BJ (cell line): ENCODE measurements around the gene TDO2. TPM values are rescaled to one million over a fixed set of nuclear protein-coding genes. Genes with fewer than 3 reads are reported as not detected.

Experiments
- CTCF ChIA-PET: fragments of 350-600 bp; formaldehyde crosslinking; extraction: SDS; loops from one replicate; lab custom pipeline; 2021; ENCODE audit warnings: antibody characterized with exemption, inconsistent platforms; lab: Yijun Ruan, JAX
- POLR2A ChIA-PET: fragments of 300-600 bp; sonication (Branson Sonifier 250); formaldehyde crosslinking; extraction: SDS; loops from one replicate; lab custom pipeline; 2021; ENCODE audit warnings: antibody characterized with exemption; lab: Charles Lee
- DNase-seq: peaks from one replicate; pipeline ENCODE4 v3.0.0-alpha.2; 2011; ENCODE audit warnings: low read depth
- H3K27me3 ChIP-seq: 2 replicates; pipeline ENCODE4 v1.6.0; 2011; ENCODE audit warnings: low read length; ENCODE audit not compliant: control insufficient read depth, insufficient read depth
- H3K36me3 ChIP-seq: 2 replicates; pipeline ENCODE4 v1.5.1; 2011; ENCODE audit warnings: low read length; ENCODE audit not compliant: control insufficient read depth, insufficient read depth
- H3K4me3 ChIP-seq: 2 replicates; pipeline ENCODE4 v1.5.1; 2011; ENCODE audit warnings: low read depth, mild to moderate bottlenecking, control low read depth, low read length
- polyA plus RNA-seq: library from polyadenylated mRNA; depleted of rRNA; stranded (reverse); fragments of >200 nt; gene quantifications from 2 replicates; pipeline ENCODE4 v1.2.3, GENCODE V29; 2011
- TF ChIP-seq, protein P1 (sequence below): IDR thresholded peaks from 2 replicates; pipeline ENCODE4 v1.5.1; 2011; ENCODE audit warnings: low read depth, mild to moderate bottlenecking, control low read depth, inconsistent platforms, low read length, moderate library complexity; ENCODE audit not compliant: insufficient read depth

Gene TDO2
- polyA plus RNA-seq, 1 experiment, result not detected

DNA sequence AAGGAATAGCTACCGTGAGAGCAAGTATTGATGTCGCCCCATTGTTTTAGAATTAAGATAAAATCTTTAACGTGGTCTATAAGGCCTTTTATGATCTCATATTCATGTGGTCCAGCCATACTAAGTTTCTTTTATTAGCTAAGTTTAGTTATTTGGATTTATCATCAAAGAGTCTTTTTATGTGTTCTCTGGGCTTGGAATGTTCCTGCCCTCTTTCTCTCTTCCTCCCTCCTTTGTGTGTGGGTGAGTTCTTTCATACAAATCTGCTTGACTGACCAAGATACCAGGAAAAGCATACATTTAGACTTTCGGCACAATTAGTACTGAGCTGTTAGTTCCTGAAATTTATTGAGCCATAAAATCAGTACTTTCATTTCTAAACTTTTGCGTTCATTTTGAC, 11.3 kb downstream of the TDO2 start:
- ChIA-PET POLR2A (no interaction called here), CTCF (interaction anchor here (0.9 kb wide), 1 partner anchor 27 kb away, joined by 3 read pairs; no protein-coding TSS in a partner anchor)
- TF ChIP-seq, protein P1, sequence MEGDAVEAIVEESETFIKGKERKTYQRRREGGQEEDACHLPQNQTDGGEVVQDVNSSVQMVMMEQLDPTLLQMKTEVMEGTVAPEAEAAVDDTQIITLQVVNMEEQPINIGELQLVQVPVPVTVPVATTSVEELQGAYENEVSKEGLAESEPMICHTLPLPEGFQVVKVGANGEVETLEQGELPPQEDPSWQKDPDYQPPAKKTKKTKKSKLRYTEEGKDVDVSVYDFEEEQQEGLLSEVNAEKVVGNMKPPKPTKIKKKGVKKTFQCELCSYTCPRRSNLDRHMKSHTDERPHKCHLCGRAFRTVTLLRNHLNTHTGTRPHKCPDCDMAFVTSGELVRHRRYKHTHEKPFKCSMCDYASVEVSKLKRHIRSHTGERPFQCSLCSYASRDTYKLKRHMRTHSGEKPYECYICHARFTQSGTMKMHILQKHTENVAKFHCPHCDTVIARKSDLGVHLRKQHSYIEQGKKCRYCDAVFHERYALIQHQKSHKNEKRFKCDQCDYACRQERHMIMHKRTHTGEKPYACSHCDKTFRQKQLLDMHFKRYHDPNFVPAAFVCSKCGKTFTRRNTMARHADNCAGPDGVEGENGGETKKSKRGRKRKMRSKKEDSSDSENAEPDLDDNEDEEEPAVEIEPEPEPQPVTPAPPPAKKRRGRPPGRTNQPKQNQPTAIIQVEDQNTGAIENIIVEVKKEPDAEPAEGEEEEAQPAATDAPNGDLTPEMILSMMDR, result no peak
- no peaks in the 10 kb centered on the region for H3K27me3 ChIP-seq
- H3K4me3 ChIP-seq, result no peak overlapping the region
- no peaks in the 10 kb centered on the region for H3K36me3 ChIP-seq
- no peak for DNase-seq

DNA sequence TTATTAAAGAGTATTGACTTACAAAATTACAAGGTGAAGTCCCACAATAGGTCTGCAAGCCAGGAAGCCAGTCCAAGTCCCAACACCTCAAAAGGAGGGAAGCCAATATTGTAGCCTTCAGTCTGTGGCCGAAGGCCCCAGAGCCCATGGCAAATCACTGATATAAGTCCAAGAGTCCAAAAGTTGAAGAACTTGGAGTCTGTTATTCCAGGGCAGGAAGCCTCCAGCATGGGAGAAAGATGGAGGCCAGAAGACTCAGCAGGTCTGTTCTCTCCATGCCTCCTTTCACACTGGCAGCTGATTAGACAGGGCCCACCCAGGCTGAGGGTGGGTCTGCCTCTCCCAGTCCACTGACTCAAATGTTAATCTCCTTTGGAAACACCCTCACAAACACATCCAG, 18.1 kb downstream of the TDO2 start:
- H3K36me3 ChIP-seq, result no peaks in the 10 kb centered on the region
- no peaks in the 10 kb centered on the region for H3K27me3 ChIP-seq
- no peak for DNase-seq
- no peak overlapping the region for H3K4me3 ChIP-seq
- POLR2A ChIA-PET, result no interaction called here
- CTCF ChIA-PET, result no interaction called here
- TF ChIP-seq, protein P1, result no peak

DNA sequence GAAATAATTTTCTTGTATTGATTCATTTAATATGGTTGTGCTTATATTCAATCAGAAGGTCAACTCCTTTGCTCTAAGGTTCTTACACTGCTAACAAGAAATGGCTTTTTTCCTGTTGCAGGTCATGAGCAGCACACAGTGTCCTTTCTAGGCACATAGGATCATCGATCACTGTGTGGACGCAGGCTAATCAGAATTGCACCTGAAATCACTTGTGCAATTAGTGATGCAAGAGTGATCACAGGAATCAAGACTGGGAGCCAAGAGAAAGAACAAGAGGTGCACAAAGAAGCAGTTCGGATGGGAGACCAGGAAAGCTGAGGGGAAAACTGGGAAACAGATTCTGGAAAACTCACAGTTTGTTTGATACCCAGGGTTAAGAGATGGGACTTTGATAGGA, 21.1 kb downstream of the TDO2 start:
- ChIA-PET POLR2A (no interaction called here), CTCF (no interaction called here)
- Histone ChIP-seq H3K4me3 (no peak overlapping the region), H3K36me3 (no peaks in the 10 kb centered on the region), H3K27me3 (no peaks in the 10 kb centered on the region)
- DNase-seq, result no peak
- TF ChIP-seq, protein P1, result no peak

- POLR2A ChIA-PET, result no interaction called here
- no peaks in the 10 kb centered on the region for H3K27me3 ChIP-seq
- CTCF ChIA-PET, result no interaction called here
- H3K4me3 ChIP-seq, result no peak overlapping the region
- DNase-seq, result no peak
- no peaks in the 10 kb centered on the region for H3K36me3 ChIP-seq
- TF ChIP-seq, protein P1, result no peak
Observed at GRCh38 chr4:155929833-155930232, 26.3 kb downstream of the TDO2 start.

- no peak for DNase-seq
- TF ChIP-seq, protein P1, result no peak
- Histone ChIP-seq H3K4me3 (no peak overlapping the region), H3K36me3 (no peaks in the 10 kb centered on the region), H3K27me3 (no peaks in the 10 kb centered on the region)
- ChIA-PET POLR2A (no interaction called here), CTCF (no interaction called here)
Observed at GRCh38 chr4:155930330-155930729, 26.8 kb downstream of the TDO2 start.
